NCI-H1436 (cell line): Measurements from ENCODE around the gene BYSL.
A peak's percentile ranks its signal among the peaks of the same experiment; 100 is the strongest.

Source experiments
- DNase-seq: peaks from one replicate; lab custom pipeline; 2025; lab: John Stamatoyannopoulos, UW

Gene BYSL

DNA sequence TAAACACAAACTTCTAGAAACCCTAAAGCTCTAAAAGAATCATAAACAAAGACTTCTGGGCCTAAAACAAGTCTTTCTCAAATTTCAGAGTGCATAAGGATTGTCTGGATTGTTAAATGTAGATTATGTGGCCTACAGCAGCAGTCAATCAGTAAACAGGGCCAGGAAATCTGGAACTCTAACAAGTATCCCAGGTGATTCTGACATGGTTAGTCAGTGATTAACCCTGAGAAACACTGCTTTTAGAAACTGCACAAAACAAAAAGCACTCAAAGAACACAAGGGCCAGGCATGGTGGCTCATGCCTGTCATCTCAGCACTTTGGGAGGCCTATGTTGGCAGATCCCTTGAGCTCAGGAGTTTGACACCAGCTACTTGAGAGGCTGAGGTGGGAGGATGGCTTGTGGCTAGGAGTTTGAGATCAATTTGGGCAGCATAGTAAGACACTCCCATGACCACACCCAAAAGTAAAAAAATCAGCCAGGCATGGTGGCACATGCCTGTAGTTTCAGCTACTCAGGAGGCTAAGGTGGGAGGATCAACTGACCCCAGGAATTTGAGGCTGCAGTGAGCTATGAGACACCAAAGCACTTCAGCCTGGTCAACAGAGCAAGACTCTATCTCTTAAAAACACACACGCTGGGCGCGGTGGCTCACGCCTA lies 6.3 kb upstream of the BYSL start:
- DNase-seq = no peak

GRCh38 chr6:41917528-41917927 lies 3.8 kb upstream of the BYSL start:
- no peak for DNase-seq

DNA sequence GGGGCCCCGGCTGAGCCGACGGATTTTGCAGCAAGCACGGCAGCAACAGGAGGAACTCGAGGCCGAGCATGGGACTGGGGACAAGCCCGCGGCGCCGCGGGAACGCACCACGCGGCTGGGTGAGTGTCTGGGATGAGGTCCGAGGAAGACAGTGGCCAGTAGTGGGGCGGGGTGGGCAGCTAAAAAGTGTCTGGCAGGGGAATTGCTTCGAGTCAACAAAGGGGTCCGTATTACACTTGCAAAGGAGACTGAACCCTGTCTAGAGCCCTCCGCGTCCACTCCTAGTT lies 356 bp downstream of the BYSL start:
- no peak for DNase-seq

- no peak for DNase-seq
Measured at GRCh38 chr6:41922154-41922553, 855 bp downstream of the BYSL start.

- no peak for DNase-seq
Measured at GRCh38 chr6:41927253-41927652, 6.0 kb downstream of the BYSL start.

DNA sequence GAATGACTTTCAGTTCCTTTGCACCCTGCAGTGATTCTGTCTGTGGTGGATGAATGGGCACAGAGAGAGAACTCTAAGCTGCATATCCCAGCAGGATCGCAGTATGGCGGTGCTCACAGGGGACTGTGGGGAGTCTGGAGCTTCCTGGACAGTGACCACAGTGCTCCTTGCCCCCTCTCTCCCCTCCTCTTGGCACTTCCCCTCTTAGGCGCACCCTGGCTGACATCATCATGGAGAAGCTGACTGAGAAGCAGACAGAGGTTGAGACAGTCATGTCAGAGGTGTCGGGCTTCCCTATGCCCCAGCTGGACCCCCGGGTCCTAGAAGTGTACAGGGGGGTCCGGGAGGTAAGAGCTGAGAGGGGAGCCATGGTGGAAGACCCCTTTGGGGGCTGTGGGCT lies 8.6 kb downstream of the BYSL start:
- no peak for DNase-seq

GRCh38 chr6:41931792-41932191 lies 10.5 kb downstream of the BYSL start:
- no peak for DNase-seq

DNA sequence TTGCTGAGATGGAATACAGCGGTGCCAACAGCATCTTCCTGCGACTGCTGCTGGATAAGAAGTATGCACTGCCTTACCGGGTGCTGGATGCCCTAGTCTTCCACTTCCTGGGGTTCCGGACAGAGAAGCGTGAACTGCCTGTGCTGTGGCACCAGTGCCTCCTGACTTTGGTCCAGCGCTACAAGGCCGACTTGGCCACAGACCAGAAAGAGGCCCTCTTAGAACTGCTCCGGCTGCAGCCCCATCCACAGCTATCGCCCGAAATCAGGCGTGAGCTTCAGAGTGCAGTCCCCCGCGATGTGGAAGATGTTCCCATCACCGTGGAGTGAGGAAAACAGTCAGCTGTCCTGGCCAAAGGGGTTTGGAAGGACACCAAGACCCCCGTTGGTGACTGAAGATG lies 11.1 kb downstream of the BYSL start:
- DNase-seq = no peak

DNA sequence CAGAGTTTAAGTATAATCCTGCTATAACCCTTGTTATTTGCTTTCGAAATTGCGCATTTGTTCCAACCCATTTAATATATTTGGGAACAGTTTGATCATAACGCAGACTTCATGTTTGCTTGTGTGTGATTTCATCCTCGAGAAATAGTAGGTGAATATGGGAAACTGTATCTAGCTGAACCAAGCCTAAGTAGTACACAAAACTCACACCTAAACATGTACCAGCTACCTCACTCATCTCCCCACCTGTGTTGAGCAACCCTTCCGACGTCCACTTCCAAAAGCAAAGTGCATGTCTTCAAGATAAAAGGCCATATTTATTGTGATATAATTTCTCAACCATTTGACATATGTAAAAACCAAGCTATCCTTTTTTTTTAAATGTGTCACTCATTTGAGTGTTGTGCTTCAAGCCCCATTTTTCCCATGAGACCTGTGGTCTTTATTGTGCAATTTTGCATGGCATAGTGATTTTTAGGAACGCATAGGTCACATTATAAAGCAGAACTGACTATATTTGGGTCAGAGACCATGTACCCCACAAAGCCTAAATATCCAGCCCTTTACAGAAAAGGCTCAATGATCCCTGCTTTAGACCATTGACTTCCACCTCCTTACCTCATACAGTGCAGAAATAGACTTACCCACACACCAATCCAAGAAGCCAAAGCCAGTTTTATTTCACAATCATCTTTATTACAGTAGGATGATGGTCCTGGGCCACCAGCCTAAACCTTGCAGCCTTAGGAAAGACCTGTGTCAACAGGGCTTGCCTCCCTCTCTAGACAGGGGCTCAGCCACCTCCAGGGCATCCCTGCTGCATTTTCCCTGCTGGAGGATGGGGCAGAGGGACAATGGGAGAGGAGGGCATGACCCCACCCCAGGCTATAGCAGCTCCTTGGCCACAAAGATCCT lies 13.2 kb downstream of the BYSL start:
- DNase-seq = no peak

DNA sequence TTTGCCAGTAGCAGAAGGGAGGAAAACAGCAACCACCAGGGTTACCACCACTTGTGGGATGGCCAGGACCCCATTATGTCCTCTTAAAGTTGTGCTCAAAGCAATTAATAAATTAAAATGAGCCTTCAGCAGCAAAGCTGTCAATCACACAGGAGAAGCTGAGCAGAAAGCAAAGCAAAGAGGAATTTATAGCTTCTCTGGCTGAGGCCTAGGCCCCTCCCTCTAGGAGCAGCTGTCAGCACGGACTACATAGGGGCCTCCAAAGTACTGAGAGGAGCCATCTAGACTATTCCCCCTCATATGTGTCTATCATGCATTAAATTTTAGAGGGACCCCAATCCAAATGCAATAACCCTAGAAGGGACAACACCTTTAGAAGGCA lies 13.9 kb downstream of the BYSL start:
- no peak for DNase-seq

GRCh38 chr6:41935685-41936072 lies 14.4 kb downstream of the BYSL start:
- DNase-seq = no peak

DNA sequence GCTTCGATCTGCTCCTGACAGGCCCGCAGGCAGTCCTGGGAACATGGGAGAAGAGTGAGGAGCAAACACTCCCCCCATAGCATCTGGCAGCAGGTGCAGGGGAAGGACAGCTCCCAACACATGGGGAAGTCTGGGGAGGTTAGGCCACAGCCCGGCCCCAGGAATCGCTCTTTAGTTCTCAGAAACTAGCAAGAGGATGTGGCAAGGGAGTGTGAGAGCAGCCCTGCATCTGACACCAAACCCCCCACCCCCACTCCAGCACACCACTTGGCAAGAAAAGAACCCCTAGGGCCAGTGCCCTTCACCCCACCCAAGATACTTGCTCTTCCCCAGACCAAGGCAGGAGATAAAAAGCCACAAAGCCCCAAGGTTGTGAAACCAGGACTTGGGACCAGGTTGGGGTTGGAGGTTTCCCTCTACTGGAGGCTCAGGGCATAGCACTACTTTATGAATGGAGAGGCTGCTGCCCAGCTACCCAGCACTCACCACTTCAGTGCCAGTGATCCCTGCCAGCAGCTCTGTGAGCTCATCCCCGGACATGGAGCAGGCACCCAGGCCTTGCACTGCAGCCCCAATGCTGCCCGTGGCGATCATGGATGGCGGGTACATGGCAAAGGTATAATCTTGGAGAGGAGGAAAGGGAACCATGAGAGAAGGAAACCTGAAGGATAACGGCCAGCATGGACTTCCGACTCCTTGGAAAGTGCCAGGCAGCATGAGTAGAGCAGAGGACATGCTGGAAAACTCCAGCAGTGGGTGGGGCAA lies 15.0 kb downstream of the BYSL start:
- peak; percentile 31 for DNase-seq

- DNase-seq = no peak
Measured at GRCh38 chr6:41937472-41937860, 16.2 kb downstream of the BYSL start.

DNA sequence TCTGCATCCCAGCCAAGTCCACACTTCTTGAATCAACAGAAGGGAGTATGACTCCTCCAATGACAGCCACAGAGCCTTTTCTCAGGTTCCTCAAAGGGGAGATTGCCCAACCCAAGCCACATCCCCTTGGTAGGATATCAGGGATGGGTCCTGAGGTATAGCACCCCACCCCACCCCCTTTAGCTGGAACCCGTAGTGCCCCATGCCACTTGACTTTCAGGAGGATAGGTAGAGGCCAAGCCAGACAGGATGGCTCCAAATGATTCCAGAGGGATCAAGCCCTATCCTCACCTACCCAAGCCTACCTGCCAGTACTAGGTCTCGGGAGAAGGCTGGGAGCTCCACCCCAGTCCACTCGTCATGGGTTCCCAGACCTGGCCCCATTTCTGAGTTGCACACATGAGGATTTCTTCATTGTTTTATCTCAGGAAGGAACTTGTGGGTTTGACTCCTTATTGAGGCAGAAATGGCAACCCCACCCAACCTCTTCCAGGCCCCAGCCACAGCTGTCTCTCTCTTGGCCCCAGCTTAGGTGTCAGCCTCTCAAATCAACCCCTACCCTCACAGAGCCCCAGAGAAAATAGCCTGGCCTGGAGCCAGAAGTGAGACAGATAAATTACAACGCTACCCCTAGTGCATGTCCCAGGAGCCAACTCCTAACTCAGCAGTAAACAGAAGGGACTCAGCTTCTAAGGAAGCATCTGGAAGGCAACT lies 16.7 kb downstream of the BYSL start:
- no peak for DNase-seq

- no peak for DNase-seq
Measured at GRCh38 chr6:41938590-41939175, 17.4 kb downstream of the BYSL start.

- DNase-seq = no peak
Measured at GRCh38 chr6:41939176-41939847, 18.0 kb downstream of the BYSL start.

DNA sequence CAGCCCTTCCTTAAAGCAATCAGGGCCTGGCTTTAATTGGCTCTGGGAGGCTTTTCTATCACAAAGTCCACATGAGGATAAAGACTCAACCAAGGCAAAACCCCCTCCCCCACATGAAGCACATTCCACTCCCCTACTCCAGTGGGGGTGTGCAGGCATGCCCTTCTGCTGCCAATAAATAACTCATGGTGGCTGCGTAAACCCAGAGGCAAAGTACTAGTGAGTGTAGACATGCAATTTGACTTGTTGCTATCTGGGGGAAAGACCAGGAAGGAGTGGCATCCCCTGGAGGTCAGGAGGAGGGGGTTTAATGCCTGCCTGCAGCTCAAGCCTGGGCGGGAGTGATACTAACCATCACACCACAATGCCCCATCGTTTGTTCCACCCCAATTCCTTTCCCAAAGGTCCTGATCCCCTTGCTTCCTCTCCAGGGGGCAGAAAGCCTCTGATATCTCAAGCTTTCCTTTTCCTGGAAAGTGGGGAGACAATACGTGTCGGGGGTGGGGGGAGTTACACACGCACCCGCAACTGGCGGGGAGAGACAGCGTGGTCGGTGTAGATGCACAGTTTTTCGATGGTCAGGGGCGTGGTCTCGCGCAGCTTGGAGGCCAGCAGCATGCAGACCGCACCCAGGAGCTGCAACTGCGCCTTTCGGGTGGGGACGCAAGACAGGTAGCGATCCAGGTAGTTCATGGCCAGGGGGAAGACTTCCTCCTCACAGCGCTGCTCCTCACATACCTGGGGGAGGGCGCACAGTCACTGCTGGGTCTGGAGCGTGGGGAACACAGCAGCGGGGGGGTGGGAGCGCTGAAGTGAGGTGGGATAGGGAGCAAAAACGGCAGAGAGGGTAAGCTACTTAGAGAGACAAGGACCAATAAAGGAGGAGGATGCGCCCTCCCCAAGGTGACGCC lies 18.8 kb downstream of the BYSL start:
- DNase-seq = no peak

- DNase-seq = no peak
Measured at GRCh38 chr6:41940759-41941279, 19.5 kb downstream of the BYSL start.

- peak; percentile 79 for DNase-seq
Measured at GRCh38 chr6:41941280-41942066, 20.2 kb downstream of the BYSL start, which contains the start of gene CCND3. TSS of gene CCND3 (minus strand) at chr6:41941808. CDS start at chr6:41941649, 159 bp downstream.
